MM.1S (cell line): ENCODE results near the gene SMIM31.

ENCODE experiments used
- CTCF ChIP-seq: fragments of 300-600 bp; sonication (generic); IDR thresholded peaks from 2 replicates; pipeline ENCODE4 v1.5.1; 2016; ENCODE audit warnings: antibody characterized with exemption, low read length, mixed read lengths
- EZH2phosphoT487 ChIP-seq: fragments of 300-600 bp; sonication (generic); IDR thresholded peaks from 2 replicates; pipeline ENCODE4 v1.6.1; 2018; ENCODE audit warnings: antibody characterized with exemption, low read length

- no peak for TF ChIP-seq CTCF
- no peak for TF ChIP-seq EZH2phosphoT487
Measured at GRCh38 chr4:164802301-164802901, 48.5 kb downstream of the SMIM31 start.
